OCI-LY7 (cell line): ENCODE results near the gene EZH1. TPM values are rescaled to one million over a fixed set of nuclear protein-coding genes. Genes with fewer than 3 reads are reported as not detected.

Experiments used
- BruUV-seq: library from RNA; stranded (reverse); fragments of 400-500 nt; replicated peaks from 2 replicates; lab custom pipeline; 2021; lab: Mats Ljungman, UMichigan
- CTCF ChIA-PET: fragments of 300-600 bp; sonication (Branson Sonifier 250); formaldehyde crosslinking; loops from one replicate; lab custom pipeline; 2022; ENCODE audit warnings: antibody characterized with exemption; ENCODE audit not compliant: unreplicated experiment; lab: Charles Lee
- POLR2A ChIA-PET: fragments of 300-600 bp; sonication (Branson Sonifier 250); formaldehyde crosslinking; loops from one replicate; lab custom pipeline; 2022; ENCODE audit warnings: antibody characterized with exemption; lab: Charles Lee
- DNase-seq: peaks from one replicate; pipeline ENCODE4 v3.0.0-alpha.2; 2015; ENCODE audit warnings: low spot score
- H2AFZ ChIP-seq: fragments of 200-600 bp; sonication (generic), shearing (Covaris generic); 2 replicates; pipeline ENCODE4 v1.6.1; 2014; ENCODE audit warnings: mild to moderate bottlenecking, antibody characterized with exemption, low read length, moderate library complexity
- H3K27ac ChIP-seq: fragments of 200-600 bp; sonication (generic); 2 replicates; pipeline ENCODE4 v1.5.1; 2014; ENCODE audit warnings: mixed run types, low read depth, mild to moderate bottlenecking, moderate library complexity, low read length, inconsistent platforms; ENCODE audit not compliant: poor library complexity, severe bottlenecking
- H3K36me3 ChIP-seq: fragments of 200-600 bp; sonication (generic); 2 replicates; pipeline ENCODE4 v1.6.1; 2014; ENCODE audit warnings: mild to moderate bottlenecking, antibody characterized with exemption, low read length, moderate library complexity, mixed read lengths; ENCODE audit not compliant: insufficient read depth
- H3K4me1 ChIP-seq: fragments of 200-600 bp; sonication (generic); 2 replicates; pipeline ENCODE4 v1.5.1; 2014; ENCODE audit warnings: mild to moderate bottlenecking, low read length; ENCODE audit not compliant: insufficient read depth, poor library complexity, severe bottlenecking
- H3K4me2 ChIP-seq: fragments of 200-600 bp; sonication (generic); 2 replicates; pipeline ENCODE4 v1.6.1; 2014; ENCODE audit warnings: mild to moderate bottlenecking, low read length
- H3K4me3 ChIP-seq: fragments of 200-600 bp; sonication (generic); 2 replicates; pipeline ENCODE4 v1.5.1; 2014; ENCODE audit warnings: mild to moderate bottlenecking, low read depth, low read length; ENCODE audit not compliant: poor library complexity, severe bottlenecking
- H3K79me2 ChIP-seq: fragments of 200-600 bp; sonication (generic); 2 replicates; pipeline ENCODE4 v1.6.1; 2016; ENCODE audit warnings: low read depth, mild to moderate bottlenecking, low read length, moderate library complexity, mixed read lengths; ENCODE audit not compliant: insufficient read depth
- H3K9me2 ChIP-seq: fragments of 200-600 bp; sonication (generic); 2 replicates; pipeline ENCODE4 v1.6.1; 2016; ENCODE audit warnings: mild to moderate bottlenecking, low read length, mixed read lengths; ENCODE audit not compliant: insufficient read depth
- H3K9me3 ChIP-seq: fragments of 200-600 bp; sonication (generic); 2 replicates; pipeline ENCODE4 v1.6.1; 2014; ENCODE audit warnings: mild to moderate bottlenecking, mixed run types, low read length, mixed read lengths
- H4K20me1 ChIP-seq: fragments of 200-600 bp; sonication (generic); 2 replicates; pipeline ENCODE4 v1.6.1; 2014; ENCODE audit warnings: mild to moderate bottlenecking, antibody characterized with exemption, low read length, moderate library complexity, mixed read lengths; ENCODE audit not compliant: insufficient read depth
- EZH2phosphoT487 ChIP-seq: fragments of 200-600 bp; sonication (generic); IDR thresholded peaks from 2 replicates; pipeline ENCODE4 v1.6.1; 2018; ENCODE audit warnings: low read depth, borderline replicate concordance, mild to moderate bottlenecking, mixed run types, antibody characterized with exemption, low read length, moderate library complexity, mixed read lengths
- intact Hi-C: fragments of 100-400 bp; cut with micrococcal nuclease; formaldehyde crosslinking; loops from one replicate; pipeline ENCODE4 v1.10.0; 2022; ENCODE audit not compliant: unreplicated experiment
- total RNA-seq, 2 experiments: library from RNA; depleted of rRNA in 1 of 2; stranded (reverse); fragments of >200 nt in 1 of 2; shearing (Covaris generic) in 1 of 2; gene quantifications; 2 replicates each; pipeline ENCODE4 v1.2.3, GENCODE V29; 2014 to 2022
- TF ChIP-seq, protein P1 (sequence below): fragments of 200-600 bp; sonication (generic); conservative IDR thresholded peaks from 2 replicates; pipeline ENCODE4 v1.5.1; 2014; ENCODE audit warnings: mild to moderate bottlenecking, antibody characterized with exemption, low read length, moderate library complexity, mixed read lengths

Gene EZH1
- total RNA-seq, 2 experiments from 2014 or later, result 57.1 to 62.4 TPM

DNA sequence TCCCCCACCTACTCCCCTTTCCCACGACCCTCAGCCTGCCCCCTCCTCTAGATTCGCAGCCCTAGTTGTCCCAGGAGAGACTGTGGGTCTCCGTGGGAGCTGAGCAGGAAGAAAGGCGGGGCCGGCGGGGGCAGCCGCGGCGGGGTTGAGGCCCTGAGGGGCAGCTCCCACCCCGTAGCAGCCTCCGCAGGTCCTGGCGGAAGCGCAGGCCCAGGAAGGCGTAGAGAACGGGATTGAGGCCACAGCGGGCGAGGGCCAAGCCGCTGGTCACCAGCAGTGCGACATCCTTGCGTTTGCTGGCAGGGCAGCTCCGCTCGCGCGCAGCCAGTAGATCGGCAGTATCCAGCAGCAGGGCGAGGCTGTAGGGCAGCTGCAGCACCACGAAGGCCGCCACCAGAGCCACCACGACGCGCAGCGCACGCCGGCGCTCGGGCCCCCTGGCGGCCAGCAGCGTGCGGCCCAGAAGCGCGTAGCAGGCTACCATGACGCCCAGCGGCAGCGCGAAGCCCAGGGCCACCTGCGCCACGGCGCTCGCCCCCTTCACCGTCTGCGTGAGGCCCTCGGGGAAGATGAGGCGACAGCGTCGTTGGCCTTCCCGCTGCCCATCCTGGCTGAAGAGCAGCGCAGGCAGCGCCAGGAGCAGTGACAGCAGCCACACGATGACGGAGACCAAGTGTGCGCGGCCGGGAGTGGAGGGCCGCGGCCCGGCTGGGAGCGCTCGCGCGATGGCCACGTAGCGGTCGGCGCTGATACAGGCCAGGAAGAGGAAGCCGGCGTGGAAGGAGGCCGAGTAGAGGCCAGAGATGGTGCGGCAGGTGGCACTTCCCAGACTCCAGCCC is 65.1 kb downstream of the EZH1 start:
- peak overlapping the region; percentile 74 for H3K4me3 ChIP-seq
- TF ChIP-seq EZH2phosphoT487, result no peak
- TF ChIP-seq, protein P1, sequence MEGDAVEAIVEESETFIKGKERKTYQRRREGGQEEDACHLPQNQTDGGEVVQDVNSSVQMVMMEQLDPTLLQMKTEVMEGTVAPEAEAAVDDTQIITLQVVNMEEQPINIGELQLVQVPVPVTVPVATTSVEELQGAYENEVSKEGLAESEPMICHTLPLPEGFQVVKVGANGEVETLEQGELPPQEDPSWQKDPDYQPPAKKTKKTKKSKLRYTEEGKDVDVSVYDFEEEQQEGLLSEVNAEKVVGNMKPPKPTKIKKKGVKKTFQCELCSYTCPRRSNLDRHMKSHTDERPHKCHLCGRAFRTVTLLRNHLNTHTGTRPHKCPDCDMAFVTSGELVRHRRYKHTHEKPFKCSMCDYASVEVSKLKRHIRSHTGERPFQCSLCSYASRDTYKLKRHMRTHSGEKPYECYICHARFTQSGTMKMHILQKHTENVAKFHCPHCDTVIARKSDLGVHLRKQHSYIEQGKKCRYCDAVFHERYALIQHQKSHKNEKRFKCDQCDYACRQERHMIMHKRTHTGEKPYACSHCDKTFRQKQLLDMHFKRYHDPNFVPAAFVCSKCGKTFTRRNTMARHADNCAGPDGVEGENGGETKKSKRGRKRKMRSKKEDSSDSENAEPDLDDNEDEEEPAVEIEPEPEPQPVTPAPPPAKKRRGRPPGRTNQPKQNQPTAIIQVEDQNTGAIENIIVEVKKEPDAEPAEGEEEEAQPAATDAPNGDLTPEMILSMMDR, result peak; percentile 68
- no peaks in the 10 kb centered on the region for H3K9me2 ChIP-seq
- peak overlapping the region; percentile 68 for H3K27ac ChIP-seq
- H3K4me2 ChIP-seq, result peak overlapping the region; percentile 97
- peaks cover 58% of the 10 kb centered on the region for H3K4me1 ChIP-seq
- no TSS peak for BruUV-seq
- H4K20me1 ChIP-seq, result no peaks in the 10 kb centered on the region
- no peaks in the 10 kb centered on the region for H3K79me2 ChIP-seq
- intact Hi-C loops, result loop anchor here (1.0 to 2.0 kb wide), 2 partner anchors 71 to 101 kb away; partner anchors contain the start of genes RETREG3 and TUBG1
- DNase-seq, result peak; percentile 78
- ChIA-PET CTCF (interaction anchor here (1.1 to 2.0 kb wide), 3 partner anchors 61 to 101 kb away, joined by 4 to 9 read pairs (median 5); partner anchors contain the start of gene PSMC3IP), POLR2A (interaction anchor here (0.6 to 1.6 kb wide), 3 partner anchors 23 to 102 kb away, joined by 3 to 9 read pairs (median 5); partner anchors contain the start of gene PSMC3IP)
- H3K36me3 ChIP-seq, result no peaks in the 10 kb centered on the region
- peak overlapping the region; percentile 46; the same call in 1 of the 2 replicates for H2AFZ ChIP-seq
- H3K9me3 ChIP-seq, result no peaks in the 10 kb centered on the region

DNA sequence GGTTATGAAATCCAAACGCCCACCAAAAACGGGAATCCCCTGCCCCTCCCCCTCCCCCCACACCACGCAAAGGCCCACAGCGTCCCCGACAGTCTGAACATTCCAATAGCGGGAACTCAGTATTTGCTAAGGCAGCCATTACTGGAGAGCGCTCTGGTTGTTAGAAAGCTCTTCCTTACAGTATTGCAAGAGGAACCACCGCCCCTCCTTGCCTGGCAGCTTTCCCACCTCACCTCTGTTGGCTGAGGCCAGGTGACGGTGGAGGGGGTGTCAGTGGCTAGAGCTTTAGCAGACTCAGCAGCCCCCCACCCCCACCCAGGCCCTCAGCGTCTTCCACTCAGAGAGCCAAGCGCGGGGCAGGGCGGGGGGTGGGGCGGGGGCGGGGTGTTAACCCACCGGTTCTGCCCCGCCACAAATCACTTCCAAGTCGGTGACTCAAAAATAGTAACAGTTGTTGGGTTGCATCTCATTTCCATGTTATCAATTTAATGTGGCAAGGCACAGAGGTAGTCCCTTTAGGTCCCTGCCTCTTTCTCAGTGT is 65.8 kb downstream of the EZH1 start:
- Histone ChIP-seq H3K4me1 (peaks cover 65% of the 10 kb centered on the region), H3K9me3 (no peaks in the 10 kb centered on the region), H3K4me3 (peak overlapping the region; percentile 74), H4K20me1 (no peaks in the 10 kb centered on the region), H3K9me2 (no peaks in the 10 kb centered on the region), H3K27ac (peak overlapping the region; percentile 68), H3K4me2 (peak overlapping the region; percentile 97), H3K36me3 (no peaks in the 10 kb centered on the region), H3K79me2 (no peaks in the 10 kb centered on the region), H2AFZ (peak overlapping the region; percentile 46; the same call in 1 of the 2 replicates)
- intact Hi-C loops, result loop anchor here (1.0 to 2.0 kb wide), 2 partner anchors 70 to 101 kb away; partner anchors contain the start of genes RETREG3 and TUBG1
- POLR2A ChIA-PET, result interaction anchor here (0.9 to 1.6 kb wide), 3 partner anchors 61 to 101 kb away, joined by 5 read pairs; partner anchors contain the start of gene PSMC3IP
- CTCF ChIA-PET, result interaction anchor here (1.1 kb wide), 2 partner anchors 60 to 101 kb away, joined by 4 to 5 read pairs; no protein-coding TSS in a partner anchor
- BruUV-seq, result no TSS peak
- TF ChIP-seq, protein P1, result no peak
- no peak for TF ChIP-seq EZH2phosphoT487
- peak; percentile 56 for DNase-seq
